SH-SY5Y (cell line): ENCODE data around the gene CDK19.

ENCODE experiments used
- GATA2 ChIP-seq: IDR thresholded peaks from 2 replicates; pipeline ENCODE4 v1.6.1; 2011; ENCODE audit warnings: mild to moderate bottlenecking, low read depth, low read length
- GATA3 ChIP-seq: IDR thresholded peaks from 2 replicates; pipeline ENCODE4 v1.6.1; 2011; ENCODE audit warnings: low read depth, mild to moderate bottlenecking, low read length, moderate library complexity

- TF ChIP-seq GATA3 (no peak), GATA2 (no peak)
These were observed 83.4 kb downstream of the CDK19 start for GRCh38 chr6:110731898-110732297.
